ENCODE results near the gene INPP4A.

INPP4A gene

DNA sequence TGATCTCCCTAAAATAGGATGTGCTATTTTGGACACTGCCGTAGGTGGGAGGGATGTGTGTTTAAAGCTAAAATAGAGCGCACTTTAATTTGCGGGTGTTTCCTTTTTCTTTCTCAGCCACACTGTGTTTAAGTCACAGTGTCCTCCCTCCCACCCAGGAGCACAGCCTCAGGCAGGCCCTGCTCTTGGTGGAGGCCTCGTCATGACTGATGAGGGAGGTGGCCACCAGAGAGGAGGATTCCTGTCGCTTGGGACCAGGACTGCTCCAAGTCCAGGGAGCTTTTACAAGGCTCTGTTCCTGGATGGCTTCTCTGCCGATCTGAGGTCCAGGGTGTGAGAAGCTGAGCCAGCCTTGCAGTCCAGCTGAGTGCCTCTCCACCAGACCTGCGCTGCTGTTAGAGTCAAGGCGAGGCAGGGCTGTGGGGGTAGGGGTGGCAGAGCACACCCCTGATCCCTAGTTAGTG, 33.5 kb downstream of the INPP4A start:
- DNase-seq: no peak

DNA sequence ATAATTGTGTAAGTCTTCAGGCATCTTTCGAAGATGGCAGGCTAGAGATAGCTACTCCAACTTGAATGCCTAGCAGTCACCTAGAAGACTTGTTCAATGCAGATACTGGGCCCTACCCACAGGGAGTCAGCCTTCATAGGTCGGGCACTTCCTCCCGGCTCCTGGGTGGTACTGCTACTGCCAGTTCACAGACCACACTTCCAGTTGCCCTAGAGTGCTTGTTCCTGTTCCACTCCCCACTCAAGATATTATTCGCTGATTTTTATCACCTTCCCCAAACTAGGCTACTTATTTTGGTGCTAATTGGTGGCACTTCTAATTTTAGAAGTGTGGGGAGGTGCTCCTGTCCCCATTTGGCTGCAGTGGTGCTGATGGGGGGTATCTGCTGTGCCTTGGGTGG, 34.2 kb downstream of the INPP4A start:
- no peak for DNase-seq

DNA sequence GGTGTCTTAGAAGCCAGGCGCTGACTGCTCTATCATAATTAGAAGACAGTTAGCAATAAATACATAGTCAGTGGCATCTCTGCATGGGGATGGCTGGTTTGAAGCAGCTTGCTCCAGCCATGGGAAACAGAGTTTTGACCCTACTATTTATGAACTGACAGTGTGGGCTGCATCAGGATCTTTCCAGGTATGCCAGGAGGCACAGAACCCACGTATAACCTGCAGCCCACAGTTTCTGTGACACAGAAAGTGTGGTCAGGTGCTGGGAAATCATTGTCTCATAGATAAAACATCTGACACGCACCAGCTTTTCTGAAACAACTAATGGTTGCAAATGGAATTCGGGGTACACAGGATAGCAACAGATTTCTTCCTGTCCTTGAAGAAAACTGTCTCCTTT, 34.7 kb downstream of the INPP4A start:
- no peak for DNase-seq

DNA sequence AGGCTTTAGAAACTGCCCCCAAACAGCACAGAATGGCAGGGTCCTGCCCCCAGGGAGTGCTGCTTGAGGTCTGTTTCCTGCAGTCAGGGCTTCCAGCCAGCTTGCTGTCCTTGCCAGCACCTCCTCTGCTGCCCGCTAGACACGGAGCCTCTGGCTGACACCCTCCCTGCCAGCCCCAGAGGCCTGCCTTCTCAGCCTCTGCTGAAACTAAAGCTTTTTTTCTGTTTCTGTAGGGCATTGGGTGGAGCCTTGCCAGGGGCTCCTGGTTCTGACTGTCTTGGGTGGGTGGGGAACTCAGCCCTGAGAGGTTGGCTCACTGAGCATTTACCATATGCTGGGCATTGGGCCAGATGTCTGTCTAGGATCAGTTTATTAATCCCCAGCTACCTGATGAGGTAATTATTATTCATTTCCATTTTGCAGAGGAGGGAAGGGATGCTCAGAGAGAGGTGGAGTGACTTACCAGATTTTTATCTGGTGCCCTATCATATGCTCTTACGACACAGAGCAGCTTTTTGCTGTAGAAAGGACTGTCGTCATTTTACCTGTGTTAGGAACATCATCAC, 35.4 kb downstream of the INPP4A start:
- DNase-seq: peak; percentile 89

- no peak for DNase-seq
Observed at GRCh38 chr2:98480598-98480997, 35.9 kb downstream of the INPP4A start.

DNA sequence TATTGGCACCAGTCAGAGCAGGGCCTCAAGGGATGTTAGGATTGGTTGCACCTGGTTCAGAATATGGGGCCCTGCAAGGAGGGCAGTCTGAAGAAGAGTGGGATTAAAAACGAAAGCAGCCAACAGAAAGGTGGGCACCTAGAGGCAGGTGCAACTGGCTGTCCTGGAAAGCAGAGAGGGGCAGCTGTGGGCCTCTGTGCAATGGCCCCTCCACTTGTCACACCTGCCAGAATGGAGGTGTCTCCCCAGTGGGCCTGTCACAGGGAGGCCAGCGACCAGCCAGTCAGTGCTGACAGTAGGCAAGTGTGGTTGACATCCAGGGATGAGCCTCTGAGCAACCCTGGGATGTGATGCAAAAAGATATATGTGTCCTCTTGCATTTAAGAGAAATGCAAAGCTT, 37.7 kb downstream of the INPP4A start:
- no peak for DNase-seq

DNA sequence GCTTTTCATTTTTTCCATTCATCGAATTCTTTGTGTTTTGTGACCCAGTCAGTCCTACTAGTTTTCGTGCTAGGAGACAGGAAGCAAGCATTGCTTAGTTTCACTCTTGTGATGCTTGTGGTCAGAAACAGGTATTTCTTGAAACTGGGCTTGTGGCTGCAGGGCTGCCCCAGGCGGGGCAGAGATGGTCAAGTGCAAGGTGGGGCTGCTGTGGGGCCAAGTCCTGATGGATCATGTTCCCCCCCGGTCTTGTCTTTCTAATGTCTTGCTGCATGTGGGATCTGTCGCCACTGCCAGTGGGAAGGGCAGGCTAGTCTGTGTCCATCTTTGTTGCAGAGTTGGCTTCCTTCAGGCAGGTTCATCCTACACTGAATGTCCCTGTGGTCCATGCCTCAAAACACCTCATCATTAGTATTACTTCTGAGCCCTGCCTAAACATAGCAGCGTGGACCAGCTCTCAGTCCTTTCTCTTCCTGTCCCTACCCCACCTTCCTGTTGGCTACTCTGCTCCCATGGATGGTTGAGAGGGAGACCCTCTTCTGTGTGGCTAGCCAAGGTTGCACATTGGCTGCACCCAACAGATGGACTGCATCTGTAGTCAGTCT, 38.7 kb downstream of the INPP4A start:
- DNase-seq: no peak

DNA sequence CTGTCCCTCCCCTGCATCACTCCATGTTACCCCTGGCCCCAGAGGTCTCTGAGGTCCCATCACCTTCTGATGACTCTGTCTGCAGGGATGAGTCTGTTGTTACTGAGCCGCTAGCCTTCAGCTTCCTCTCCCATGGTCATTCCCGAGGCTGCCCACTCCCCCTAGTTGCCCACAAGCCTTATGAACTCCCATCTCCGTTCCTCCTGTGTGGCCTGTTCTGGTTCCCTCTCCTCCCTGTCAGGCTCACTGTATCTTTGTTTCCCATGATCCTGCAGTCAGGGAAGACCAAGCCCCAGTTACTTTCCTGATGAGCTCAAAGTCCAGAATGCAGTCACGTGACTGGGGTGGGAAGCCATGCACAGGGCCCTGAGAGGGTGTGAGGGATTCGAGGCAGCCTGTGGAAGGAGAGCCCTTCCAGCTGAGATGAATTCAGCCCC, 39.5 kb downstream of the INPP4A start:
- no peak for DNase-seq

- no peak for DNase-seq
Observed at GRCh38 chr2:98484652-98485452, 40.2 kb downstream of the INPP4A start.

DNA sequence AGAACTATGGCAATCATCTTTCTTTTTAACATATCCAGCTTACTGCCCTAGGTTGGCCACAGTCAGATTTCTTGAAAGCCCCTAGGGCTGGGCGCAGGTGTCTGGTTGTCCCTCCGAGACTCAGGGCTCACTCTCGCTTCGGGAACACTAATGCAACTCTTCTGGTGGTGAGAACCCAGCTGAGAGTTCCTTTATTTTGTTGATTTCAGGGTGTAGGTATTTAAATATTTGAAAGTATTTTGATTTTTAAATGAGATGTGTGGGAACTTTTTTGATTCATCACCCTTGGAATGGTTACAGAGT, 40.7 kb downstream of the INPP4A start:
- DNase-seq: no peak

DNA sequence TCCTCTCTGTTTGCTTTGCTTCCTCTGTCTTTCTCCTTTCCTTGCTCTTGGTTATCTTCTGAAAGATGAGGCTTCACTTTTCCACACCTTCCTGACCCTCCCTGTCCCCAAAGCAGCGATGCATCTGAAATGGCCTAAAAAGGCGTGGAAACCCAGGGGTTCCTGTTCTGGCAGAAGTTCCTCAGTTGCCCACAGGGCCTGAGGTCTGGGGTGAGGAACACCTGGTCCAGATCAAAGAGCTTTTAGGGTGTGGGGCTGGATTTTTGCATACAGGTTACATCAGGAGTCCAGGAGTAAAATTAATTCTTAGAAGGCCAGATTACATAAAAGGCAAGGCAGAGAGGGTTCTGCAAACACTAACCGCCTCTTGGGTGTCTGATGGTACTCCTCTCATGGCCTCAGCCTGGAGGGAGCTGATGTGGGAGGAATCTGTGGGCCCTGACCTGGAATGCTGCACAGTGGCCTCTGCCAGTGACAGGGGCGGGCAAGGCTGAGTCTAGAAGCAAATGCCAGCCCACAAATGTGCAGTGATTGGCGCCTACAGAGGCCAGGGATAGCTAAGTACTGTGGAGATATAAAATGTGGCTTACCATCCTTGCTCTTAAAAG, 41.8 kb downstream of the INPP4A start:
- no peak for DNase-seq

DNA sequence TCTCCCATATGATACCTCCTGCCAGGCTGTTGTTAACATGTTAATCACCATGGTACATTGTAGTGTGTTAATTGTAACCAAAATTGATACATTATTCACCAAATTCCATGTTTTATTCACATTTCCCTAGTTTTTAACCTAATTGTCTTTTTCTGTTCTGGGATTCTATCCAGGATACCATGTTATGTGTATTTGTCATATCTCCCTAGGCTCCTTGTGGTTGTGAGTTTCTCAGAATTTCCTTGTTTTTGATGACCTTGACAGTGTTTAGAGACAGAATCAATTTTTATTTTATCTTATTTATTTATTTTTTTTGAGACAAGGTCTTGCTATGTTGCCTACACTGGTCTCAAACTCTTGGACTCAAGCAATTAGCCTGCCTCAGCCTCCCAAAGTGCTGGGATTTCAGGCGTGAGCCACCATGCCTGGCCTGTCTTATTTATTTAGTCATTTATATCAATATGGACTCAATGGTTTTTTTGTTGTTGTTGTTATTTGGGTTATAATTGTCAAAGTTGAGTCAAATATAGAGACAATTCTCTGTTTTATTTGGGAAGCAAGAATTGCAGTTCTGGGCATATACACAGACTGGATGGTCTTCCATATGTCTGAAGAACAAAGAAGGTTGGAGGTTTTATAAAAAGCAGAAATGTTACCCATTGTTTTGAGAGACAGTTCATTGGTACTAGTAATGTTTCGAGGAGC, 42.6 kb downstream of the INPP4A start:
- no peak for DNase-seq

DNA sequence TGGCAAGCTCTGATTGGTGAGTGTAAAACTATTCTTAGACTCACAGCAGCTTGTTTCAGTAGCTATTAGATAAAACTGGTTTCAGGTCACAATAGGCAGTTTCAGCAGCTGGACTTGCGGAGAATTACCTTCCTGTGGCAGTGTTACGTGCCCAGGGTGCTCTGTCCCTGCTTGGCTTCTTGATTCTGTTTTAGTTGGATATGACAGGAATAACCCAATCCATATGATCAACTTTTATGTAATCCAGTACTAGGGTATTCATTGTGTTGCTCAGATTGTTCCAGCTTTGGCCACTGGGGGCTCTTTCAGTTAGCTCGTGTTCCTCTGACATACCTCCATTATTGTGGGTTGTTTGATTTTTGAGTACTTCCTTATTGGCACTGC, 43.1 kb downstream of the INPP4A start:
- no peak for DNase-seq

DNA sequence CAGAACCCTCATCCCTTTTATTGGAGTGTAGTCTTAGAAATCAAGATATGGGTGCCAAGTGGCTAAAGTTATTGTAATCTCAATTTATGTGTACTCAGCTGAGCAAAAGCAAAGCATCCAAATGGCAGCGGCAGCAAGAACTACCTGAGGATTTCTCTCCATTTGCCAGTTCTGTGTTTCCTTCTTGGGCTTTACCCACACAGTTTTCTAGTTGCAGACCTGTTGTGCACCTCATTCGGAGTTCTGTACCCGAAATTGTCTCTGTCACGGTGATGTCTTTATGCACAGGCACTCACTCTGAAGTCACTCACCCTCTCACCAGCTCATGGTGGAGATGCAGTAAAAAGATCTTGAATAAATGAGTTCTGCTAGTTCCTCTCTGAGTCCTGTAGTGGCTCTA, 43.6 kb downstream of the INPP4A start:
- DNase-seq: no peak

- no peak for DNase-seq
Observed at GRCh38 chr2:98489486-98489885, 44.8 kb downstream of the INPP4A start.

DNA sequence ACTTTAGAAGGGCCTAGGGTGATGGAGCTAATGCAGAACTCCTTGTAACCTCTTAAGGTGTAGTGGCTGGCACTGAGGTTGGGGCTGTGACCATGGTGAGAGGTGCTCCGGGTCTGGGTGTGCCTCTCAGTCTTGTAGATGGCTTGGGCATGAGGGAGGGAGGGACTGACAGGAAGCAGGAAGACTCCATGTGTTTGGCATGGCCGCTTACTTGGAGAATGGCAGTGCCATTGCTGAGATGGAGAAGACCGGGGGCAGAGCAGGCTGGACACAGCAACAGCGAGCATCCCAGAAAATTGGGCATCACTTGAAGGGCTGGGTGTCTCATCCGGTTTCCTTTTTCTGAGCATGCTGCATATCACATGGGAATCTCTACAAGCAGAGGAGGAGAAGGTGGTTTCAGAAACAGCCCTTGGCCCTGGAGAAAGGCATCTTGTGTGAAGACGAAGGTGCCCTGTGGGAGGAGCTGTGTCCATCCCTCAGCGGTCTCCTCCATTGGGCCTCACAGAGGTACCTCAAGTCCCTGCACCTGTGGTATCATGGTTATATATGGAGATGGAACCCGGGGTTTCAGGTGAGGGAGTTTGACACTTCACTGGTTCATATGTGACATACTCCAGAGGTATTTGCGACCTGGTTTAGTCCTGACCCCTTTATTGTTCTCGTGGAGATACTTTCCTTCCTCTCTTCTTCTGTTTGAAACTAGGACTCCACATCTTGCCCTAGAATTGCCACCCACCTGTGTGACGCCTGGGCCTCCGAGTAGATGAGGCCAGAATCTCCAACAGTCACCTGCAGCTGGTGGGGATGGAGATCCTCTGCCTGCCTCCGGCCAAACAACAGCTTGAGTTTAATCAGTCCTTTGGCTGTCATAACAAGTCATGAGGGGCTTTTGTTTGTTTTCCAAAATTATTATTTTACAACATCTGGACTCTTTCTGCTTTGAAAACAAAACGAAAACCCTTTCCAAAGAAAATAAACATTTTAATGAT, 45.6 kb downstream of the INPP4A start:
- DNase-seq: no peak

- no peak for DNase-seq
Observed at GRCh38 chr2:98492441-98492840, 47.8 kb downstream of the INPP4A start.

- no peak for DNase-seq
Observed at GRCh38 chr2:98494699-98495098, 50.0 kb downstream of the INPP4A start.

DNA sequence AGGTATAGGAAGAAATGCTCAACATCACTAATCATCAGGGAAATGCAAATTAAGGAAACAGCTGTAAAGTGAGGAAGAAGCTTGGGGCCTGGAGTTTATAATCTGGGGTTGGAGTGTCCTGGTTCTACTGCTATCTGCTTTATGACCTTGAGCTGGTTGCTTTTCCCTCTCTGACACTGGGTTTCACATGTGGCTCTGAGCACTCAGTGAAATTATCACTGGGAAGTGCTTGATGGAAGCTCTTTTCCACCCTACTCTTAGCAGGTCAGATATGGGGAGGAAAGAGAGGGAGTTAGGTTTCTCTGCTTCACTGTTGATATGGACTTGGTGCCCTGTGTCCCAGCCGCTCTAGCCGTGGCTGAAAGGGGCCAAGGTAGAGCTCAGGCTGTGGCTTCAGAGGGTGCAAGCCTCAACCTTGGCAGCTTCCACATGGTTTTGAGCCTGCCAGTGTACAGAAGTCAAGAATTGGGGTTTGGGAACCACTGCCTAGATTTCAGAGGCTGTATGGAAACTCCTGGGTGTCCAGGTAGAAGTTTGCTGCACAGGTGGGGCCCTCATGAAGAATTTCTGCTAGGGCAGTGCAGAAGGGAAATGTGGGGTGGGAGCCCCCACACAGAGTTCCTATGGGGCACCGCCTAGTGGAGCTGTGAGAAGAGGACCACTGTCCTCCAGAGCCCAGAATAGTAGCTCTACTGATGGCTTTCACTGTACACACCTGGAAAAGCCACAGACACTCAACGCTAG, 52.3 kb downstream of the INPP4A start:
- DNase-seq: no peak

DNA sequence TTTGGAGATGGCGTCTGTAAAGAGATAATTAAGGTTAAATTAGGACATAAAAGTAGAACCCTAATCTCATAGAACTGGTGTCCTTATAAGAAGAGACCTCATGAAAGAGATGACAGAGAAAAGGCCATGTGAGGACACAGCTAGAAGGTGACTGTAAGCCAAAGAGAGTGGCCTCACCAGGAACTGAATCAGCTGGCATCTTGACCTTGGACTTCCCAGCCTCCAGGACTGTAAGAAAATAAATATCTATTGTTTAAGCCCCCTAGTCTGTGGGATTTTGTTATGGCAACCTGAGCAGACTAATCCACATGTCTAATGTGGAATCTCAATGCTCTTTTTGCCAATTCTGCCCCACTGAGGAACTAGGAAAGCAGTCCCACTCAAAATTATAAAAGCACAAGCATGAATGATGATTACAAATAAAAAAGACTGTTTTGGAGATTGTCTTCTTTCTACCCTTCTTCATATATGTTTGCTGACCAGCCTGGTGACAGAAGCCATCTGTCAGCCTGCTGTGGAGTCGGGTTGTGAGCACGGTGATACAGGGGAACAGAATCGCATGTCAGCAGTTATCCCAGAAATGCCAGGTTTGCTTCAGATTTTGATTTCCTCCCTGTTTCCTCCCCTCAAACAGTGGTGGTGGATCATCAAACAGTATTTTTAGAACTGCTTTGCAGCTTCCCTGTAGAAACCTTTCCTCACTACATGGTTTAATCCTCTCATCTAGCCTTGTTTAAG, 54.2 kb downstream of the INPP4A start:
- no peak for DNase-seq

- no peak for DNase-seq
Observed at GRCh38 chr2:98500561-98500960, 55.9 kb downstream of the INPP4A start.
